Heart left ventricle (tissue), 13 donors: ENCODE measurements around the gene RNF32.

Experiments
- CTCF ChIP-seq, 12 donors: fragments of 200-600 bp; sonication (generic) in 4 of 12; IDR thresholded peaks; one replicate each; pipeline versions ENCODE4 v1.5.0 to v1.8.0; 2018 to 2022; ENCODE audit warnings: antibody characterized with exemption in 12 of 12, mild to moderate bottlenecking in 5 of 12
- POLR2A ChIP-seq, 2 donors: fragments of 450-650 bp; IDR thresholded peaks; one replicate each; pipeline ENCODE4 v1.6.1; 2017; ENCODE audit warnings: antibody characterized with exemption in 2 of 2, mild to moderate bottlenecking in 2 of 2, moderate library complexity in 2 of 2
- donor health status: ischemic (EF 13 %, LVEDD 7.1; RV severe dilation, severe dysfunction).
- donor health status: DM: no; HTN: yes; CAD: no.
- donor health status: DM: no; HTN: no; CAD: no.
- donor health status: ischemic (EF 25% LVEDD 6.9; RV normal size, moderate dysfunction).
- donor health status: ischemic (EF 25% LVEDD 5.7; RV mildly dilated, moderate dysfunction).
- donor health status: ischemic (EF 35%, LVEDD 5.7; RV mildly dilated, moderate dysfunction).
- donor health status: nonischemic (EF 11% LVEDD 7.7; RV severe dilation, severe dysfunction).
- donor health status: DM: yes; HTN: yes; CAD: no.
- donor health status: PGD.
- donor health status: ischemic (EF 29% LVEDD 5.4; RV normal size, mild dysfunction).
- donor health status: nonischemic (EF 23%, LVEDD 6.1; RV moderate dilation, normal function).

DNA sequence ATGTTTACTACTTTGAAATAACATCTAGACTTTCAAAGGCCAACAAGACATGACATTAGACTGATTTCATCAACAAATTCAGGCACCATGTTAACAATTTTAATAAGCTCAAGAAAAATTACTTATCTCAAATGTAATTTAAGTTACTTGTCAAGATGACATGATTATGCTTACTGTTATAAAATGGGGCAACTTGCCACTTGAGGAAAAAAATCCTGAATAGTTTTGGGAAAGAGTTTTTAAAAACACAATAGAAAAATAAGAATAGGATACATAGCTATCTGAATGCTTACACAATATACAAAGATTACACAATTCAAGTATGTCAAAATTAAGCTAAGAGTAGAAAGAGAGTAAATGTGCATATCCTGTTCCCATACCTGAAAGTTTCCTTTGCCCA is 85.4 kb downstream of the RNF32 start:
- no peak for TF ChIP-seq POLR2A (IDR thresholded peaks at IDR 0.05)
- TF ChIP-seq CTCF (IDR thresholded peaks at IDR 0.05): no peak
